ENCODE data around the gene KAT6B.

The KAT6B gene

DNA sequence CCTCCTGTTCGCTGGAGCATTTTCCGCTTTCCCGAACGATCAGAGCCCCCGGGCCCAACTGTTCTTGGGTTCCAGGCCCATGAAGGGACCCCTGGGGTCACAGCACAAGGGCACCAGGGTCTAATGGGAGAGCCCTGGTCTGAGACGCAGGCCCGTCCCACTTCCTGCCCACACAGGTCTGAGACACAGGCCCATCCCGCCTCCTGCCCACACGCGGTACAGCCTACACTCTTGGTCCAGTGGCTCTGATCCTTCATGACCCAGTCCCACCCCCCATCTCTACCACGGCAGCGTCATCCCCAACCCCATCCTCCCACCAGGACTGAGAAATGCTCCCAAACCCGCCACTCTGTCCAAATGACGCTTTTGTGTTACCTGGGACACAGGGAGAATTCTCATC, 246.3 kb downstream of the KAT6B start:
- no peak for DNase-seq (ENCODE audit: low read depth)

DNA sequence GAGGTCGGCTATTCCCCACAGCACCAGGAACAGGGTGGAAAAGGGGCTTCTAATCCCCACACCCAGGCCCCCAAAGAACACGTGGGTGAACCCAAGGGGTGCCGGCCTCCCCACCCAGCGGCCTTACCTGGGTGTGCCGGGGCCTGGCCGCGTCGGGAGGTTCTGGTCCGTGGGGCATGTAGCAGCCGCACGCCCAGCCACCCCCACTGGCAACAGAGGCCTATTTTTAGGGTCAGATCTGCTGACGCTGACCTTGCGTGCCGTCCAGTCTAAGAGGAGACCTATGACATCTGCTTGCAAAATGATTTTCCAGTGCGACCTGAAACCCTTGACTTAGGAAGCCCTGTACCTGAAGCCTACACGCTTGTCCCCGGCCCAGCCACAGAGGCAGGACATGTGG, 247.0 kb downstream of the KAT6B start:
- no peak for DNase-seq (ENCODE audit: low read depth)

DNA sequence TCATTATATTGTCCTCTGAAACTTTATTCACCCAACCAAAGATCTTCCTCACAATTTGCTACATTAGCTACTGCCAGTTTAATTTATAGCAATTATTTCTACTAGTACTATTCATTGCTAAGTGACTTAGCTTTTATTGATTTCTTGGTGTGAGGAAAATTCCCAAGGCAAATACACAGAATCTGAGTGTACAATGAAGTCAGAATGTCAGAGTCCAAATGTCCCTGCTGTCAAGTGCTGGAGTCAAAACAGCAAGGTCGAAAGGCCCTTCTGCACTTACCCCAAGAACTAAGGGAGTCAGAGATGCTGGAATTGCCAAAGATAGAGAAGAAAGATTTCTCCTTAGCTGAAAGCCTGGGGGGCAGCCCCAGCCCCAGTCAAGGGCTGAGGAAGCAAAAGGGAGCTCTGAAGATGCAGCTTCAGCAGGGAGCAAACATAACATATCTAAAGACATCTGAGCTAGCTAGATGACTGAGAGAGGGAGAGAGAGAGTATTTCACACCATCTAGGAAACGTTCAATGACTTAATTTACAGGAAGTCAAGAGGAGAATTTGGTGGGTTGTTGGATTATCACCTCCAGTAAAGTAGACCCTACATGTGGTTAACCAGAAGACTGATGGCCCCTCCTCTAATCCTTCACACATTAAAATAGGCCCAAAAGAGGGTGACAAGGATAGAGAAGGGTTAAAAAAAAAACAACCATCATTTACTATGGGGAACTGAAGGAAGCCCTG, 248.5 kb downstream of the KAT6B start:
- DNase-seq (ENCODE audit: low read depth): no peak

DNA sequence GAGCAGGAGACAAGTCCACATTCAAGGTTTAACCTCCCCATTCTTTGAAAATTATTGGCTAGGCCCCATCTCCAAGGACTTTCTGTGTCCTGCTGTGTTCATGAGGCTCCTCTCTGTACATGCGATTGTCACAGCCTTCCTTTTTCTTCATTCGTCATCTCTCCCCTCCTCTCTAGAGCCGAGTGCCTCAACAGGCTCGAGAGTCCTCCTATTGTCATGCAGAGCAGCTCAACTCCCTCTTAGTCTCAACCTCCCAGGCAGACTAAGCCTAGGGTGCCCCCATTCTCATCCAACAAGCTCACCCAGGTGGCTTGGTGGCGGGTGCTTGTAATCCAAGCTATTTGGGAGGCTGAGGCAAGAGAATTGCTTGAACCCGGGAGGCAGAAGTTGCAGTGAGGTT, 249.9 kb downstream of the KAT6B start:
- no peak for DNase-seq (ENCODE audit: low read depth)

DNA sequence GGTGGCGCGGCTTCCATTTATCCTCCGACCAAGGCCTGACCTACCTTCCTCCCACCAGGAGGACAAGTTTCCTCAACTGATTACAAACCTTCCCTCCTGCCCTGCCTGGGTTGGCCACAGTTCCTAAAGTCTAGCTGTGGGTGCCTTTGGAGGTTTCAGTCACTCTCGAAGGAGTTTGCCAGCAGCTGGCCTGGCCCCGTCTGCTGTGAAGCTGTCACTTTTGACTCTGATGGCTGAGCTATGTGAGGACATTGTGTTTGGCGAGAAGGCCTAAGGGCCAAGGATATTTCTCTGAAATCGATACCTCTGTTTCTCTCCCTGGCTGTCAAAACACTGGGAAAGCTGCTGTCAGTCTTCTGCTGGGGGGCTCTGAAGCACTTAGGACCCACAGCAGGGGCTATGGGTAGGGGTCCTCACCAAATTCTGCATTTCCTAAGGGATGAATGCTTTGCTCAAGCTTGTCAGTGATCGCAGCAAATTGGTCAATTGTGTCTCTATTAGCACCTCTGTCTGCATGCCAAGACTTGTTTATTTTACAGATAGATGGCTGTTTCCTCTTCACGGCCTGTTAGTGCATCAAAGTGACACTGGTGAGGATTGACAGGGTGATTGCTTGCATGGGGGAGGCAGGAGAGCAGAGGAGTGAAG, 253.2 kb downstream of the KAT6B start:
- DNase-seq (ENCODE audit: low read depth): no peak

DNA sequence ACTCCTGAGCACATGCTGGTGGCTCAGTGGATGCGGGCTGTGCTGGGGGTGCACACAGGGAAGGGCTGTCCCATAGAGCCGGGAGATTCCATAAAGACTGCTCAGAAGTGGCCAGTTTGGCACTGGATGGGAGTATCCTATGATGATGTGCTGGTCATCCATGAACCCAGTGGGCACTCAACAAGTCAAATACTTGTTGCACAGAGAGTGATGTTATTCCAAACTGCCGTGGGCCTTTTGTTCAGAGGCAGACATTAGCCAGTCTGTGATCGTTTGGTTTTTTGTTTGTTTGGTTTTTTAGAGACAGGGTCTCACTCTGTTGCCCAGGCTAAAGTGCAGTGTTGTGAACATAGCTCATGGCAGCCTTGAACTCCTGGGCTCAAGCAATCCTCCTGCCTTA, 254.2 kb downstream of the KAT6B start:
- no peak for DNase-seq (ENCODE audit: low read depth)

DNA sequence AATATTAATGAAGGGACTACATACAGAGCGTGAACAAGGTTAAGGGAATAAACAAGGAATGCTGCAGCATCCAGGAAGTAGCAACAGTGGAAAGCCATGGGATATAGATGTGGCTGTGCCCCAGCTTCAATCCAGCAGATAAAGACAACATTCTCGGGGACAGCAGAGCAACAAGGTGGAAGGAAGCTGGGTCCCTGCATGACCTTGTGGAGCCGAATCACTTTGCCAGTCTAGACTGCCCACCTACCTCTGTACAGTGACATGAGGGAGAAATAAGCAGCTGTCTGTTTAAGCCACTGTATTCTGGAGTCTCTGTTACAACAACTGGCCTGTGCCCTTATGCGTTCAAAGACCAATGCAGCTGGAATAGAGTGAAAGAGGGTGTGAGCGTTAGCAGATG, 255.0 kb downstream of the KAT6B start:
- DNase-seq (ENCODE audit: low read depth): no peak
